ENCODE measurements around the gene LHPP.

DNA sequence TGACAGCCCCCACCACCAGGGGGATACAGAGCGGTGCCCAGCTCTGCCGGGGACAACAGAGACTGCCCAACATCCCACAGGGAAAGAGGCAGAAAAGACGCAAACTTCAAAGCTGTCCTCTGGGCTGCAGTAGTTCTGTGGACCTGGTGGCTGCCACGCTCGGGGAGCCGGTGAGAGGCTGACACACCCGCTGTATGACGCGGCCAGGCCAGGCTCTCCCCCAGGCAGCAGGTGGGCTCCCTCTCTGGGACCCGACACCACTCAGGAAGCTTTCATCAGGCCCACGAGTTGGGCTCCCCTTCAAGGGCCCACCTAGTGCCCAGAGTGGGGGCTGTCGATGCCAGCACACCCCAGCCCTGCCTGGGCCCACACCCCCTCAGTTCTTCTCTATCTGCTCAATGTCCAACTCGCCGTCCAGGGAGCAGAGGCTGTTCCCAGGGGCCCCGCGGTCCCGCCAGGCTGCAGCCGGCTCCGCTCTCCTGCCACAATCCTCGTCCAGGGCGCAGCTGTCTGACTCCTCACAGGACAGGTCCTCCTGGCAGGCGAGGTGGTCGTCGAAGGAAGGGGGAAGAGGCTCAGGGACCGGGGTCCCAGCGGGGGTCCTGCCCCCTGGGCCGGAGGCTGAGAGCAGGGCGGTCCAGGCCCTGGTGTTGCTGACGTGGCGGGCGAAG lies 161.4 kb downstream of the LHPP start:
- TF ChIP-seq MYC (IDR thresholded peaks at IDR 0.05; ENCODE audit: borderline replicate concordance, low read length) (no peak), BHLHE40 (IDR thresholded peaks at IDR 0.05; ENCODE audit: low read depth, low read length) (no peak), ESRRA (IDR thresholded peaks at IDR 0.05; ENCODE audit: borderline replicate concordance, low read length) (no peak), JUN (IDR thresholded peaks at IDR 0.05) (no peak), CEBPB (IDR thresholded peaks at IDR 0.05) (no peak), POLR2A (IDR thresholded peaks at IDR 0.05; ENCODE audit: low read length) (no peak), RFX5 (IDR thresholded peaks at IDR 0.05) (no peak)
- TF ChIP-seq, protein P1, sequence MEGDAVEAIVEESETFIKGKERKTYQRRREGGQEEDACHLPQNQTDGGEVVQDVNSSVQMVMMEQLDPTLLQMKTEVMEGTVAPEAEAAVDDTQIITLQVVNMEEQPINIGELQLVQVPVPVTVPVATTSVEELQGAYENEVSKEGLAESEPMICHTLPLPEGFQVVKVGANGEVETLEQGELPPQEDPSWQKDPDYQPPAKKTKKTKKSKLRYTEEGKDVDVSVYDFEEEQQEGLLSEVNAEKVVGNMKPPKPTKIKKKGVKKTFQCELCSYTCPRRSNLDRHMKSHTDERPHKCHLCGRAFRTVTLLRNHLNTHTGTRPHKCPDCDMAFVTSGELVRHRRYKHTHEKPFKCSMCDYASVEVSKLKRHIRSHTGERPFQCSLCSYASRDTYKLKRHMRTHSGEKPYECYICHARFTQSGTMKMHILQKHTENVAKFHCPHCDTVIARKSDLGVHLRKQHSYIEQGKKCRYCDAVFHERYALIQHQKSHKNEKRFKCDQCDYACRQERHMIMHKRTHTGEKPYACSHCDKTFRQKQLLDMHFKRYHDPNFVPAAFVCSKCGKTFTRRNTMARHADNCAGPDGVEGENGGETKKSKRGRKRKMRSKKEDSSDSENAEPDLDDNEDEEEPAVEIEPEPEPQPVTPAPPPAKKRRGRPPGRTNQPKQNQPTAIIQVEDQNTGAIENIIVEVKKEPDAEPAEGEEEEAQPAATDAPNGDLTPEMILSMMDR (IDR thresholded peaks at IDR 0.05) = no peak
- TF ChIP-seq, protein P2, sequence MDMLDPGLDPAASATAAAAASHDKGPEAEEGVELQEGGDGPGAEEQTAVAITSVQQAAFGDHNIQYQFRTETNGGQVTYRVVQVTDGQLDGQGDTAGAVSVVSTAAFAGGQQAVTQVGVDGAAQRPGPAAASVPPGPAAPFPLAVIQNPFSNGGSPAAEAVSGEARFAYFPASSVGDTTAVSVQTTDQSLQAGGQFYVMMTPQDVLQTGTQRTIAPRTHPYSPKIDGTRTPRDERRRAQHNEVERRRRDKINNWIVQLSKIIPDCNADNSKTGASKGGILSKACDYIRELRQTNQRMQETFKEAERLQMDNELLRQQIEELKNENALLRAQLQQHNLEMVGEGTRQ (IDR thresholded peaks at IDR 0.05) = no peak
- TF ChIP-seq, protein P3, sequence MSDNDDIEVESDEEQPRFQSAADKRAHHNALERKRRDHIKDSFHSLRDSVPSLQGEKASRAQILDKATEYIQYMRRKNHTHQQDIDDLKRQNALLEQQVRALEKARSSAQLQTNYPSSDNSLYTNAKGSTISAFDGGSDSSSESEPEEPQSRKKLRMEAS (IDR thresholded peaks at IDR 0.05) = no peak
